ENCODE data around the gene IPMK.

DNA sequence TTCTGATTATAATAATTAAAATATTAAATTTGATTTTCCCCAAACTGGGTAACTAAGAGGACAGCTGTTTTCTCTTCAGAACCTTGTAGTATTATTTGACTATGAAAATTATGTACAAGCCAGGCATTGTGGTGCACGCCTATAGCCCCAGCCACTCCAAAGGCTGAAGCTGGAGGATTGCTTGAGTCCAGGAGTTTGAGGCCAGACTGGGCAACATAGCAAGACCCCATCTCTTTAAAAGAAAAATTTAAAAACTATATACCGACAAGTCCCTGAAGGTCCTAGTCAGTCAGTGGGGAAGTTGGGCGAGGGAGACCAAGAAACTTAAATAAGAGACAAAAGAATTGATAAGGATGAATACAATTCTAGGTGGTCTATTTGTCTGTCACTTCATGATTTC, 40.0 kb upstream of the IPMK start:
- no peak for TF ChIP-seq POLR2AphosphoS5 (IDR thresholded peaks at IDR 0.05; ENCODE audit: low read depth, low read length)
- no peak for TF ChIP-seq POLR2A (IDR thresholded peaks at IDR 0.05; ENCODE audit: low read depth, low read length)
- TF ChIP-seq TAF1 (IDR thresholded peaks at IDR 0.05; ENCODE audit: low read depth, low read length): no peak
- no peak for TF ChIP-seq POU2F2 (IDR thresholded peaks at IDR 0.05; ENCODE audit: low read depth, low read length)
